GM12892 (cell line): ENCODE results near the gene TRIOBP.

Experiments used
- POLR2A ChIP-seq: IDR thresholded peaks from 2 replicates; pipeline ENCODE4 v1.6.1; 2011; ENCODE audit warnings: low read depth, low read length, control low read depth
- POLR2AphosphoS5 ChIP-seq: IDR thresholded peaks from 2 replicates; pipeline ENCODE4 v1.6.1; 2011; ENCODE audit warnings: low read depth, low read length, control low read depth

GRCh38 chr22:37665487-37665886 lies 31.4 kb upstream of the TRIOBP start:
- TF ChIP-seq POLR2A (no peak), POLR2AphosphoS5 (no peak)
